Cardiac fibroblast (primary cell): ENCODE data around the gene CSTF2T.

Source experiments
- DNase-seq, 2 donors: peaks; one replicate each; pipeline versions ENCODE4 v3.0.0 to v3.0.0-alpha.2; 2010; ENCODE audit warnings: low read depth in 2 of 2
- H3K4me3 ChIP-seq, 2 donors: replicated peaks in 1 of 2; 1 replicate in 1 of 2; 2 replicates in 1 of 2; pipeline ENCODE4 v1.5.1; 2011; ENCODE audit warnings: low read depth in 2 of 2, low read length in 2 of 2, mild to moderate bottlenecking in 2 of 2, moderate library complexity in 1 of 2
- CTCF ChIP-seq: IDR thresholded peaks from one replicate; pipeline ENCODE4 v1.5.1; 2011; ENCODE audit warnings: low read depth, mild to moderate bottlenecking, low read length, inconsistent platforms

CSTF2T gene

GRCh38 chr10:51699475-51700227 lies at the start of gene CSTF2T:
Gene CSTF2T, minus strand, starts transcription at chr10:51699595. Its CDS starts 46 bp downstream, at chr10:51699549.
- TF ChIP-seq CTCF = no peak
- DNase-seq = peak; percentile 97 to 98
- H3K4me3 ChIP-seq = peak within 1 kb of the TSS; percentile 60 to 74

- H3K4me3 ChIP-seq = no peak overlapping the region
- TF ChIP-seq CTCF = no peak
- peak in 1 of 2 donors; percentile 9 for DNase-seq
Measured at GRCh38 chr10:51748959-51749358, 49.6 kb upstream of the CSTF2T start.

GRCh38 chr10:51747216-51747615 lies 47.8 kb upstream of the CSTF2T start:
- no peak for DNase-seq
- H3K4me3 ChIP-seq = no peak overlapping the region
- TF ChIP-seq CTCF = no peak

- DNase-seq = no peak
- no peak for TF ChIP-seq CTCF
Measured at GRCh38 chr10:51745397-51745796, 46.0 kb upstream of the CSTF2T start.

GRCh38 chr10:51744235-51745000 lies 45.0 kb upstream of the CSTF2T start:
- TF ChIP-seq CTCF = no peak
- no peak overlapping the region for H3K4me3 ChIP-seq
- no peak for DNase-seq

More at GRCh38 chr10:51745397-51745796, 46.0 kb upstream of the CSTF2T start:
- H3K4me3 ChIP-seq = no peak overlapping the region

GRCh38 chr10:51743146-51743545 lies 43.8 kb upstream of the CSTF2T start:
- no peak overlapping the region for H3K4me3 ChIP-seq
- TF ChIP-seq CTCF = no peak
- peak; percentile 23 to 34 for DNase-seq
